Osteocyte (in vitro differentiated cells): ENCODE data around the gene OR7C1. TPM values are rescaled to one million over a fixed set of nuclear protein-coding genes. Genes with fewer than 3 reads are reported as not detected.
A peak's percentile ranks its signal among the peaks of the same experiment; 100 is the strongest.
"Not testable (repeated sequence)": the region's sequence is repeated elsewhere in the genome, so short reads cannot be mapped to it uniquely, and the experiment has no call there.

Source experiments
- DNase-seq: peaks from one replicate; pipeline ENCODE4 v3.0.0; 2021; ENCODE audit warnings: mixed read lengths; ENCODE audit not compliant: unreplicated experiment; ENCODE audit errors: extremely low spot score
- H3K27ac Mint-ChIP-seq: one replicate; pipeline ENCODE4 v1.8.0; 2021; ENCODE audit warnings: mild to moderate bottlenecking, mixed read lengths; ENCODE audit not compliant: unreplicated experiment
- H3K27me3 Mint-ChIP-seq: one replicate; pipeline ENCODE4 v1.8.0; 2021; ENCODE audit warnings: mixed read lengths; ENCODE audit not compliant: unreplicated experiment
- H3K36me3 Mint-ChIP-seq: one replicate; pipeline ENCODE4 v1.8.0; 2021; ENCODE audit warnings: mixed read lengths; ENCODE audit not compliant: unreplicated experiment
- H3K4me1 Mint-ChIP-seq: one replicate; pipeline ENCODE4 v1.8.0; 2021; ENCODE audit warnings: mixed read lengths; ENCODE audit not compliant: unreplicated experiment
- H3K4me3 Mint-ChIP-seq: one replicate; pipeline ENCODE4 v1.8.0; 2021; ENCODE audit warnings: mild to moderate bottlenecking, moderate library complexity, mixed read lengths; ENCODE audit not compliant: unreplicated experiment
- H3K9me3 Mint-ChIP-seq: one replicate; pipeline ENCODE4 v1.8.0; 2021; ENCODE audit warnings: mixed read lengths; ENCODE audit not compliant: unreplicated experiment
- CTCF ChIP-seq: fragments of 200-600 bp; sonication (generic); IDR thresholded peaks from 2 replicates; pipeline ENCODE4 v1.5.0; 2021; ENCODE audit warnings: antibody characterized with exemption, mild to moderate bottlenecking, moderate library complexity
- total RNA-seq: library from RNA; stranded (reverse); gene quantifications from 2 replicates; pipeline ENCODE4 v1.2.1, GENCODE V29; 2021

Gene OR7C1
- total RNA-seq, 1 donor from 2014 or later, result not detected

DNA sequence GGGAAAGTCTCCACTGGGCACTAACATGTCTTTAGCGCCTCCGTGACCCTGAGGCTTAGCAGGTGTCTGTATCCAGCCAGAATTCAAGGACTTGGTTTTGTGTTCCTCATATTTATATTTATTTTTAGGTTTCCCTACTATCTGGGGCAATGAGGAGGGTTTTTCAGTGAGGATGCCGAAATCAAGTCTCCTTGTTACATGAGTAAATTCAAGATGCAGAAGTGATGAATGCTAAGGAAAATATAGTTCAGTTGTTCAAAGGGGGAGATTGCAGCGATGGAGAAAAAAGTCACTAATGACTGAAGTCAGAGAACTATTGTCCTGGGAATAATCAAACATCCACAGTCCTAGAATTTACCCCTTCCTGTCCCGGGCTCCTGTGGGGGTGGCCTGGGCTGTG lies 55.8 kb downstream of the OR7C1 start:
- TF ChIP-seq CTCF, result no peak
- Mint-ChIP-seq H3K27ac (no peak overlapping the region), H3K9me3 (no peaks in the 10 kb centered on the region), H3K36me3 (no peaks in the 10 kb centered on the region), H3K4me1 (peaks cover 4% of the 10 kb centered on the region), H3K27me3 (peaks cover 2% of the 10 kb centered on the region), H3K4me3 (no peak overlapping the region)
- no peak for DNase-seq

GRCh38 chr19:14778110-14778845 lies 56.7 kb downstream of the OR7C1 start, which contains the start of gene ADGRE2:
Gene ADGRE2, minus strand, starts transcription at chr19:14778560. Its CDS starts 1,804 bp downstream, at chr19:14776756.
- H3K27me3 Mint-ChIP-seq, DNase-seq, H3K4me1 Mint-ChIP-seq, H3K27ac Mint-ChIP-seq, H3K9me3 Mint-ChIP-seq, H3K4me3 Mint-ChIP-seq, H3K36me3 Mint-ChIP-seq: not testable (repeated sequence)

- H3K27ac Mint-ChIP-seq, H3K4me3 Mint-ChIP-seq, H3K27me3 Mint-ChIP-seq, DNase-seq, H3K4me1 Mint-ChIP-seq, H3K36me3 Mint-ChIP-seq, H3K9me3 Mint-ChIP-seq: not testable (repeated sequence)
Observed at GRCh38 chr19:14777645-14778044, 57.3 kb downstream of the OR7C1 start.

GRCh38 chr19:14775869-14776586 lies 59.0 kb downstream of the OR7C1 start:
- Mint-ChIP-seq H3K36me3 (no peaks in the 10 kb centered on the region), H3K4me1 (peaks cover 4% of the 10 kb centered on the region), H3K9me3 (no peaks in the 10 kb centered on the region), H3K27ac (no peak overlapping the region), H3K27me3 (peaks cover 2% of the 10 kb centered on the region), H3K4me3 (no peak overlapping the region)
- TF ChIP-seq CTCF, result no peak
- DNase-seq, result no peak

GRCh38 chr19:14775326-14775725 lies 59.7 kb downstream of the OR7C1 start:
- H3K4me1 Mint-ChIP-seq, H3K27ac Mint-ChIP-seq, H3K4me3 Mint-ChIP-seq, H3K36me3 Mint-ChIP-seq, H3K27me3 Mint-ChIP-seq, DNase-seq, H3K9me3 Mint-ChIP-seq: not testable (repeated sequence)

DNA sequence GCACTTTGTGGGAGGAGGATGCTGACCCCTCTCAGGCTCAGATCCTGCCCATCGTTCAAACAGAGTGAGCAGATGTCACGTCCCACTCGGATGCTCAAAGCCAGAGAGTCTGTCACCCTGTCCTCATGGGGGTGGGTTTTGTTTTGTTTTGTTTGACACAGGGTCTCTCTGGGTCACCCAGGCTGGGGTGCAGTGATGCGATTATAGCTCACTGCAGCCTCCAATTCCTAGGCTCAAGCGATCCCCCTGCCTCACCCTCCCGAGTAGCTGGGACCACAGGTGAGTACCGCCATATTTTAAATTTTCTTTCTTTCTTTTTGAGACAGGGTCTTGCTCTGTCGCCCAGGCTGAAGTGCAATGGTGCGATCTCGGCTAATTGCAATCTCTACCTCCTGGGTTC lies 60.6 kb downstream of the OR7C1 start:
- peaks cover 2% of the 10 kb centered on the region for H3K27me3 Mint-ChIP-seq
- no peaks in the 10 kb centered on the region for H3K9me3 Mint-ChIP-seq
- no peaks in the 10 kb centered on the region for H3K36me3 Mint-ChIP-seq
- no peak overlapping the region for H3K4me3 Mint-ChIP-seq
- DNase-seq, result peak; percentile 27
- peaks cover 4% of the 10 kb centered on the region for H3K4me1 Mint-ChIP-seq
- no peak overlapping the region for H3K27ac Mint-ChIP-seq
- no peak for TF ChIP-seq CTCF

DNA sequence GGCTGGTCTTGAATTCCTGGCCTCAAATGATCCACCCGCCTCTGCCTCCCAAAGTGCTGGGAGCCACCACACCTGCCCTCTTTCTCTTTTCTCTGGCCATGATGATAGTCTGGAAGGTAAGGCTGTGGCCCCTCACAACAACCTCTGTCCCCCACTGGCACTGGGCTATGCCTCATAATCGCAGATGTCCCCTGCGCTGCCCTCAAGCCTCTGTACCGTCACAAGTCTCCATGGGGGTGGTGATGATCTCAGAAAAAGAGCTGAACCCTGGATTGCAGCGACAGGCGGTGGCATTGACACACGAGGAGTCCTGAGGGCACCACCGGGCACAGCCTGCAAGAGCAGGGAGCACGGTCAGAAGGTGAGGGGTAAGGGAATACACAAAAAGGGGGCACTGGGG lies 61.3 kb downstream of the OR7C1 start:
- peak; percentile 72 for DNase-seq
- not testable (repeated sequence) for H3K36me3 Mint-ChIP-seq, H3K4me1 Mint-ChIP-seq, H3K4me3 Mint-ChIP-seq, H3K27ac Mint-ChIP-seq, H3K9me3 Mint-ChIP-seq, H3K27me3 Mint-ChIP-seq
